Kidney capillary endothelial cell (primary cell): Measurements from ENCODE around the gene TREX2.
A peak's percentile ranks its signal among the peaks of the same experiment; 100 is the strongest.

Experiments used
- DNase-seq: peaks from one replicate; pipeline ENCODE4 v3.0.0-alpha.2; 2018; ENCODE audit warnings: low spot score

TREX2 gene

GRCh38 chrX:153445856-153446635 lies at the start of gene TREX2:
Gene TREX2, minus strand, starts transcription at chrX:153446056. Its CDS starts 626 bp downstream, at chrX:153445430.
- no peak for DNase-seq

GRCh38 chrX:153495362-153495751 lies 49.5 kb upstream of the TREX2 start:
- no peak for DNase-seq

DNA sequence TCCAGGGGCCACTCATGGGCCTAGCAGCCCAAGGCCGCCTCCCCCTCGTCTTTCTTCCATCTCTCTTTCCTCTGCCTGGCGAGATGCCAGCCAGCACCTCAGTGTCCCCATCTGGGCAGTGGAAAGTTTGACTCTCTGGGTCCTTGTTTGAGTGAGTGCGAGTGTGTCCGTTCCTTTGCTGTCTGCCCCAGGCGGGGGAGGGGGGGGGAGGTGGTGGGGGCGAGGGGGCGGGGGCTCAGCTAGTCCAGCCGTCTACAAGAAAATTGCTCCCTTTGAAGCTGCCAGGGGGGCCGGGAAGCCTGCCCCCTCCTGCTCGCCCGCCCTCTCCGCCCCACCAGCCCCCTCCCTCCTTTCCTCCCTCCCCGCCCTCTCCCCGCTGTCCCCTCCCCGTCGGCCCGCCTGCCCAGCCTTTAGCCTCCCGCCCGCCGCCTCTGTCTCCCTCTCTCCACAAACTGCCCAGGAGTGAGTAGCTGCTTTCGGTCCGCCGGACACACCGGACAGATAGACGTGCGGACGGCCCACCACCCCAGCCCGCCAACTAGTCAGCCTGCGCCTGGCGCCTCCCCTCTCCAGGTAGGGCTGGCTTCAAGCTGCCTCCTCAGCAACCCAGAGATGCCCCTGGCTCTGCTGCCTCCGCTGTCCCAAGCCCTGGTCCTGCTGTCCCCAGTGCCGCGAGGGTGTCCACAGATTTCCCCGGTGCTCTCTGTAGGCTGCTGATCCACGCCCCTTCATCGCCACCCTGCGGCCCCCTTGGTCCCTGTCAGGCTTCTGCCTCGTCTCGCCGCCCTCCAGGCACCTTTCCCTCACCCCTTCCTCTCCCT lies 48.9 kb upstream of the TREX2 start, which contains the start of gene BGN:
BGN (plus strand) TSS at position 440 of the 821 bp plus-strand sequence. CDS start 9,652 bp downstream, outside the sequence.
- no peak for DNase-seq

DNA sequence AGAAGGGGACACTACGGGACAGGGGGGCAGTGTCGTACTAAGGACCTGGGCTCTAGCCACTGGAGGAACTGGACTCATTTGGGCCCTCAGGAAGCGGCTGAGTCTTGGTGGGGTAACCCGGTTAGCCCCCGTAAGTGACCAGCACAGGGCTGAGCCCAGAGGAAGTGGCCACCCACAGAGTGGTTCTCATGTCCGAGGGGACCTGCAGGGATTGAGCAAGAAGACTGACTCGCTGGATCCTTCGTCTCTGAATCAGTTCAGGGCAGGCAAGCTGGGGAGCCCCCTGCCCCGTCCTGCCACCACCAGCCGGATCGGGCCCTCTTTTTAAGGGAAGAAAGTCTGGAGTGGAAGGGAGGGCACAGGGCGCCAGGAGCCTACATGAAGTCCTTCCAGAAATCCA lies 48.2 kb upstream of the TREX2 start:
- no peak for DNase-seq

- no peak for DNase-seq
These were observed 47.2 kb upstream of the TREX2 start for GRCh38 chrX:153493085-153493484.

- DNase-seq, result no peak
These were observed 46.7 kb upstream of the TREX2 start for GRCh38 chrX:153492543-153492942.

- no peak for DNase-seq
These were observed 46.1 kb upstream of the TREX2 start for GRCh38 chrX:153491918-153492317.

DNA sequence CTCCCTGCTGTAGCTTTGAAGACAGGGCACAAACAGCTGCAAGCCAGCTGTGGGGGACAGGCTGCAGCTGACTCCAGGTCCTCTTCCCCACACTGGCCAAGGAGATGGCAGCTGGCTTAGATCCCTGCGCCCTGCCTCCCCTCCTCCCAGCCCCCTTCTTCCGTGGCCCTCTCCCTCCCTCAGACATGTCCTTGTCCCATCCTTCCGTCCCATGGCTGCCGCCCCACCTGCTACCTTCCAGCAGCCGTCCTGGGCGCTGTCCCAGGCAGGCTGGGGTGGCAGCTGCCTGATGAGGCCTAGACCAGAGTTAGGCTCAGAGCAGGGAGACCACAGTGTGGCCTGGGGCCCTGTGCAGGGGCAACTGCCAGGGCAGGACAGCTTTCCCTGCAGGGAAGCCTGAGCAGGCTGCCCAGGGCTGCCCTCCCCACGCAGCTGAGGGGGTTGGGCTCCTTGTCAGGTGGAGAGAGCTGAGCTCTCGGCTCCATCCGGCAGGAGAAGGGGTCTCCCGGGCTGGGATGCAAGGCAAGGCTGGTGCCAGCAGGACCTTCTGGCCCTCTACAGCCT lies 45.6 kb upstream of the TREX2 start:
- no peak for DNase-seq

GRCh38 chrX:153490217-153490930 lies 44.5 kb upstream of the TREX2 start:
- no peak for DNase-seq

GRCh38 chrX:153488231-153488914 lies 42.5 kb upstream of the TREX2 start:
- DNase-seq, result no peak

GRCh38 chrX:153487590-153488071 lies 41.8 kb upstream of the TREX2 start:
- no peak for DNase-seq

- DNase-seq, result no peak
These were observed 40.3 kb upstream of the TREX2 start for GRCh38 chrX:153486171-153486570.

DNA sequence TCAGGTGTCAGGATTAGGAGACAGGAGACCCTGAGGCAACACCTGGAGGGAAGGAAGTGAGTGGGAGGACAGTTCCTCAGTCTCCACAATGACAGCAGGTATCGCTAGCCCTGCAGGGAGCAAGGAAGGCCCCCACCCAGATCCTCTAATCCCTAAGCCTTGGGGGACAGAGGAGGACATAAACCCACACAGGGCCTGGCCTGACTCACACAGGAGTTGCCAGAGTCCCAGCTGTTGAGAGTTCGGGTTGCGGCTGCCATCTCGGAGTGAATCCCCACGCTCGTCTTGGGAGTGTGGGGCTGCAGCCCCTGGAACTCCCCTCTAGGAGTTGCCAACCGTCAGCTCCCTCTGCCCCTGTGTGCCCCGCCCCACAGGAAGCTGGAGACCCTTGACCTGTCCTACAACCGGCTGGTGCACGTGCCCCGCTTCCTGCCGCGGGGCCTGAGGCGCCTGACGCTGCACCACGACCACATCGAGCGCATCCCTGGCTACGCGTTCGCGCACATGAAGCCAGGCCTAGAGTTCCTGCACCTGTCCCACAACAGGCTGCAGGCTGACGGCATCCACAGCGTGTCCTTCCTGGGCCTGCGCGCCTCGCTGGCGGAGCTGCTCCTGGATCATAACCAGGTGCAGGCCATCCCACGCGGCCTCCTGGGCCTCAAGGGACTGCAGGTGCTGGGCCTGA lies 39.7 kb upstream of the TREX2 start:
- no peak for DNase-seq

DNA sequence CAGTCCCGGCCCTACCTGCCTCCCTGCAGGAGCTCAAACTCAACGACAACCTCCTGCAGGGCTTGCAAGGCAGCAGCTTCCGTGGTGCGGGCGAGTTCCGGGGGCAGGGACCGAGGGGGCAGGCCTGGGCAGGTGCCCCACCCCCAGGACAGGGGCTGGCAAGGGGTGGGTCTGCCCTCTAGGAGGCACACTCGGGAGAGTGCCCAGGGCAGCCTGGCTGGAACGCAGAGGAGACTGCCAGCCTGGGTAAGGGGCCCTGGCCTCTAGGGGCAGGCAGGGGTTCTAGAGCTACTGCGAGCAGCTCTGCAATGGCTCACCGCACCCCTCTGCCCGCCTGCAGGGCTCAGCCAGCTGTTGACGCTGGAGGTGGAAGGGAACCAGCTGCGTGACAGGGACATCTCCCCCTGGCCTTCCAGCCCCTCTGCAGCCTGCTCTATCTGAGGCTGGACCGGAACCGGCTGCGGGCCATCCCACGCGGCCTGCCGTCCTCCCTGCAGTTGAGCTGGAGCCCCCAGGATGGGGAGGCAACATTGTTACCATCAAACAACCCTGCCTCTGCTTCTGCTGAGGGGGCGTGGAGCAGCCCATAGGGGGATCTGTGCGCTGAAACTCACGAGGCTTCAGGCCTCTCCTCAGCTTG lies 36.6 kb upstream of the TREX2 start:
- no peak for DNase-seq

DNA sequence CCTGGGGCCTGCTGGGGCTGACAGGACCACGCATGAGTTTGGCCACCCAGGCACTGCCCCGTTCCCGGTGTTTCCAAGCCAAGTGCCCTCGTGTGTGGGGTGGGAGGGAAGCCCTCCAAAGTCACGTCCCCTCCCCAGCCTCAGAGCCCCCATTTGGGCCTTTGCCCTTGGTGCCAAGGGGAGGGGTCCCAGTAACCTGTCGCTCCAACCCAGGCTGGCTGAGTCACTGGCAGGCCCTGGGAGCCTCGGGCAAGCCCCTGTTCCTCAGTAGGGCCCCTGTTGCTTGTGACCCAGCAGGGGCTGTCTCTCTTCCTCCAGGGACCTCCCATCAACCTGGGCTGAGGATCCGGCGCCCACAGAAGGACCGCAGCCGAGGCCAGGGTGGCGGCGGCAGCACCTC lies 35.2 kb upstream of the TREX2 start:
- no peak for DNase-seq

- no peak for DNase-seq
These were observed 32.9 kb upstream of the TREX2 start for GRCh38 chrX:153478746-153479145.

DNA sequence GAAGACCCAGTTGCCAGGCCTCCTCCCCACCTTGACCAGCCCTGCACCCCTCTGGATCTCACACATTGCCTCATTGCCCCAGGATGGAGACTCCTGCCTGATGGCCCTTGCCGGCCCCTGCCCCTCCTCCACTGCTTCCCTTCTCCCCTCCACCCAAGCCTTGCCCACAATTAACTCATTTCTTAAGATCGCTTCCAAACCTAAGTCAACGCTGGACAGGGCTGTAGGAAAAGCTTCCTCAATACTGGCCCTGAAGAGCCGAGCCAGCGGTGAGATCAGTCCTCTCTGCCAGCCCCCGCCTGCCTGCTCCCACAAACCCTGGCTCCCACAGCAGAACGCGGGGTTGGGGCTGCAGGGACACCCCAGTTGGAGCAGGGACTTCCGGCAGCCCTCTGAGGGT lies 32.0 kb upstream of the TREX2 start:
- no peak for DNase-seq

DNA sequence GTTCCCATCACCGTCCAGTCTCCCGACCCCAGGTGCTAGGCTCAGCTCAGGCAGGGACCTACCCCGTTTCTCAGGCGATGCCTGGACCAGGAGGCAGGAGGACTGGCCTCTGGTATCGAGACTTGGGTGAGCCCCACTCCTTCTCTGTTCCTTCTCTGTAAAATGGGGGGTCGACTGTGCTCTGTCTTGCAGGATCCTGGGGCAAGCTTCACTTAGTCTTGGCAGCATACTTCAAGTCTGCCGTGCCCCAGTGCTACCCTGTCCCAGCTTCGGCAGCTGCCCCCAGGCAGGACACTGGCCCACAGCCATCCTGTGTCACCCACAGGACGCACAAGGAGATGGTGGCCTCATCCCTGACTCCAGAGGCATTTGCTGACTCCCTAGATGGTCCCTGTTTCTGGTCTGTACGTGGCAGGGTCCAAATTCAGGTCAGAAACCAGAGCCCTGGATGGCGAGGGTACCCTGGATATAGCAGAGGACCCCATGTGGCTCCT lies 31.6 kb upstream of the TREX2 start:
- DNase-seq, result no peak

DNA sequence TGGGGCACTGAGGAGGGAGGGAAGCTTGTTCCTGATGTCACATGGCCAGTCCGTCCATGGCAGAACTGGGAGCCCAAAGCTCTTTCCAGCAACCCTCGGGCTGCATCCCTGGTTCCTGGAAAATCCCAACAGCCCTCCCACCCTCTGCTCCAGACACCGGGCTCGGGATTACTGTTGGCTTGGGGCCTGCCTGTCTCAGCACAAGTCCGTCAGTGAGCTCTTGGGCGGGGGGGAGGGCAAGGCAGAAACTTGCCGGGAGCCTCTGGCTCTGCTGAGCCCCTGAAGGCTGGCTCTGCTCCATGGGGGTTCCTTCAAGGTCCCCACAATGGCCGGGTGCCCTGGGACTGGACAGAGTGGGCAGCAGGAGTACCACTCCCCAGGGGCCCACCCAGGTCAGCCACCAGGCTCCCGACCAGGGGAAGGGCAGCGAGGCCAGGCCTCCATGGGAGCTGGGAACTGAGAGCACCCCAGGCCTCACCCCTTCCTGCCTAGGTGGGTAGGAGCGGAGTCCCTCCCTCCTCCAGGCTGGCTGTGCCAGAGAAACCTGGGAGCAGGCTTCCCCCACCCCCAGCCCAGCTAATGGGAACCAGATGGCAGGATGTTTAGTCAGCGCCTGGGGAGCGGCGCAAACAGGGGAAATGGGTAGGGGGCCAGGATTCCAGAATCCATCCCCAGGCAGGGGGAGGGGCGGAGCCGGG lies 31.0 kb upstream of the TREX2 start:
- DNase-seq, result peak; percentile 47
